Stimulated activated naive CD8-positive, alpha-beta T cell treated with anti-CD3 and anti-CD28 coated beads, Interleukin-15, Interleukin-2, amounts not matched to agents 100 U/mL and 50 U/mL, for 24 hours (primary cell): Measurements from ENCODE around the gene ERC2.
"Not testable (repeated sequence)": the region's sequence is repeated elsewhere in the genome, so short reads cannot be mapped to it uniquely, and the experiment has no call there.

ENCODE experiments used
- ATAC-seq: fragments of 150-1000 bp; cut with Tn5 transposase; one replicate; pipeline ENCODE4 v1.10.0; 2021
- DNase-seq: peaks from one replicate; pipeline ENCODE4 v3.0.0; 2021

ERC2 gene

DNA sequence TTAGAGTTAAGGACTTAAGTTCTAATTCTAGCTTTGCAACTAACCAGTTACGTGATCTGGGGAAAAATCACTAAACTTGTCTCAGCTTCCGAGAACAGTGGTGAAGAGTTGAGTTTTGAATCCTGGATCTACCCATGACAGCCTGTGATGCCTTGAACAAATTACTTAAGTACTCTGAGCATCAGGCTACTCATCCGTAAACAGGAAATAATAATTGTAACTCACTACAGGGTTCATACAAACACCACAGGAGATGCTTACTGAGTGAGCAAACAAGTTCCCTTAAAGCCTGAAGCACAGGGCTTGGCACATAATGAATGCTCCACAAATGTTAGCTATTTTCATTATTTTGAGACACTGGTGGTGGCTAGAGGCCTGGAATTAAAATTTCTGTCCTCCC lies 158.8 kb downstream of the ERC2 start:
- DNase-seq, result no peak

DNA sequence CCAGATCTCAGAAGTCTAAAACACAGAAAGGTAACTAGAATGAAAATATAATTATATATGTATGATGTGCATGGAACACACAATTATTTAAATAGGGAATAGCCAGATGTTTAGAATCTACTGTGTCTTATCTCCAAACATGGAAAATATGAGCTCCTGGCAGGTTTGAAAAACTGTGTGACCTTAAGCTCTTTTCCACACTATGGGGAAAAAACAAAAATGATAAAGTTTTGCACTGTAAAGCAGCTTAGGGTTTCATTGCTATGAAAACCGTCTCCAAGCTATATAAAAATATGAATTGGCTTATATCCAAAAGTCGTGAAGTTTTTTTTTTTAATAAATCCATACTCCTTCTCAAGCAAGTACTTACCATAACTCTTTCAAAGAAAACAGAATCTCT lies 159.8 kb downstream of the ERC2 start:
- no peak for DNase-seq
- ATAC-seq, result no peak

More for the DNA sequence above, 158.8 kb downstream of the ERC2 start:
- ATAC-seq, result no peak

DNA sequence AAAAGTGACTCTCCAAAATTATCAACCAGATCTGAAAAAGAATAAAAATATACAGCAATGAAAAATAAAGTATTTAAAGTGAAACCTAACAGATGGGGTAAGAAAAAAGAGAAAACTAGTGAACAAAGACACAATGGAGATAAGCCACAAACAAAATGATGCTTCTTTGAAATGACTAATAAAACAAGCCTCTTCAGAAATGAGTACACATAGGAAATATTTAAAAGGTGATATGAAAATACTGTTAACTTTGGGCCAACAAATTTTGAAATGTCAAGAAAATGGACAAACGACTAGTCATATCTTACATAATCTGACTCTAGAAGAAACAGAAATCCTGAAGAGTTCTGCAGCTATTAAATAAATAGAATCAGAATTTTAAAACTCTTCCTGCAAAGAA lies 164.2 kb downstream of the ERC2 start:
- ATAC-seq (no peak), DNase-seq (no peak)

DNA sequence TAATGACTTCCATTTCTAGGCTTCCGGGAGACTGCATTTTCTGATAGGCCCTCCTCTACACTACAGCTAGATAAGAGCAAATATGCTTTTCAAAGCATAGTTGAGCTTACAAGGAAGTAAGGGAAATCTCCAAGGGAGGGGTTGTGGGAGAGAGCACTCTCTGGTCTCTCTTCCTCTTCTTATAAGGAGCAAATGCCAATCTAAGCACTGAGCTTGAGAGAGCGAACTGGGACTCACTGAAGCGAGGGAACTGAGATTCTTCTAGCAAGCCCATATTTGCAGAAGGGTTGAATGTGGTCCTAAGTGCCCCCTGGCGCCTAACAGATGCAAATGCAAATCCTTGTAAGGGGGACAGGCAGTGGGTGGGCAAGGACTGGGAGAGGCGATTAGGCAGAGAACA lies 164.8 kb downstream of the ERC2 start:
- no peak for ATAC-seq
- DNase-seq, result peak; percentile 9

GRCh38 chr3:56302417-56302816 lies 165.8 kb downstream of the ERC2 start:
- no peak for ATAC-seq
- no peak for DNase-seq

GRCh38 chr3:56297281-56297840 lies 170.9 kb downstream of the ERC2 start:
- no peak for ATAC-seq
- DNase-seq, result no peak

DNA sequence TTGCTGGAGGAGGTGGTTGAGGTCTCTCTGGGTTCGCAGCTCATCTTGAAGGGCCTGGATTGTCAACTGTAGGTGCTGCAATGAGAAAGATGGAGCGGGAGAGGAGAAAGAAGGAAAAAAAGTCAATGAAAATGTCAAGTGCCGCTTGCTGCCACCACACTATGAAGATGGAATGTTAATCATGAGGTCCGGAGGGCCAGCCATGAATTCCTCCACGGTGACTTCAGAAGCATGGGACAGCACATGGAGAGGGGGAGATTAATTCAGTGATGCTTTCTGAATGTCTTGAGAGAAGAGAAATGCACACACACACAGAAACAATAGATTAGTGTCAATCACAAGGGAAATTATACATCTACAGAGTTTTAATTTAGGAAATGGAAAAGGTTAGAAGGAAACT lies 171.9 kb downstream of the ERC2 start:
- DNase-seq, result no peak
- no peak for ATAC-seq

- no peak for ATAC-seq
Observed at GRCh38 chr3:56295161-56295560, 173.1 kb downstream of the ERC2 start.

DNA sequence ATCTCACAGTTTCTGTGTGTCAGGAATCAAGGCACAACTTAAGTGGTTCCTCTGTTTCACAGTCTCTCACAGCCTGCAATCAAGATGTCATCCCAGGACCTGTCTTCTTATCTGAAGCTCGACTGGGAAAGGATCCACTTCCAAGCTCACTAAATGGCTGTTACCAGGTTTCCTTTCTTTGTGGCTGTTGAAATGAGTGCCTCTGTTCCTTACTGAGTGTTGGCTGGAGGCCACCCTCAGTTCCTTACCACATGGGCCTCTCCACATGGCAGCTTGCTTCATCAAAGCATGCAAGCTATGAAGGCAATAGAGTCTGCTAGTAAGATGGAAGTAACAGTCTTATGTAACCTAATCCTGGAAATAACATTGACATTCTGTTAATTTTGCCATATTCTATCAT lies 174.0 kb downstream of the ERC2 start:
- DNase-seq, result no peak
- no peak for ATAC-seq

More at GRCh38 chr3:56295161-56295560, 173.1 kb downstream of the ERC2 start:
- DNase-seq, result no peak

DNA sequence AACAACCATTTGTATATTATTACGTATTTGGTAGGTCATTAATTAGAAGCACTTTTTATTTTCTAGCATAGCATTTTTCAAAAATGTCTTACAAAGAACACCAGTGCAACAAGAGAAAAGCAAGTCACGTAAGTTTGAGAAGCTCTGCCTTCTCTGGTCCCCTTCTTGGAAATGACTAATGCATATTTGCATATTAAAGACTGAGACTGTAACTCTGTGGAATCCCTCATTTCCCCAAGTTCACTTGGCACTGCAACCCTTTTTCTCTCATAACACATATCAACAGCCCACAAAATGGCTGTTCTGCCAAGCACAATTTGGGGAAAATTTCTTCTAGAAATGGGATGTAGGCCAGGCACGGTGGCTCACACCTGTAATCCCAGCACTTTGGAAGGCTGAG lies 176.3 kb downstream of the ERC2 start:
- DNase-seq (no peak), ATAC-seq (peak; percentile 47)

GRCh38 chr3:56291244-56291680 lies 177.0 kb downstream of the ERC2 start:
- DNase-seq (no peak), ATAC-seq (peak; percentile 84)

DNA sequence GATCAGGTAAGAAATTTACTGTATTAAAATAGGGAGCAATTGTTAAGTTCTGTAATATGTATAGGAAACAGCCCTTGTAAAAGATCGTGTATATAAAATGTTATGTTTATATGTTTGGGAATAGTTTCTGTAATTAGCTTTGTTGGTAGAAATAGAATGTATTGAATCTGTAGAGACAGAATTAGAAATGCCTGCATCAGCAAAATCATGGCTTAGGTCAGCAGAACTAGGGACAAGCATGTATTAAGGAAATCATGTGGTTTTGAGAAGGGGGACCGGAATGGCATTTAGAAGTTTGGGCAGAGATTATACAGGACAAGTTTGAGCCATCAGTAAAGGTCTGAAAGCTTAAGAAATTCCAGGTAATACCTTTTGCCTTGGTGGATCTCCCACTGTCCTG lies 177.9 kb downstream of the ERC2 start:
- ATAC-seq, result no peak
- DNase-seq, result no peak

- no peak for DNase-seq
- no peak for ATAC-seq
Observed at GRCh38 chr3:56288258-56288657, 180.0 kb downstream of the ERC2 start.

DNA sequence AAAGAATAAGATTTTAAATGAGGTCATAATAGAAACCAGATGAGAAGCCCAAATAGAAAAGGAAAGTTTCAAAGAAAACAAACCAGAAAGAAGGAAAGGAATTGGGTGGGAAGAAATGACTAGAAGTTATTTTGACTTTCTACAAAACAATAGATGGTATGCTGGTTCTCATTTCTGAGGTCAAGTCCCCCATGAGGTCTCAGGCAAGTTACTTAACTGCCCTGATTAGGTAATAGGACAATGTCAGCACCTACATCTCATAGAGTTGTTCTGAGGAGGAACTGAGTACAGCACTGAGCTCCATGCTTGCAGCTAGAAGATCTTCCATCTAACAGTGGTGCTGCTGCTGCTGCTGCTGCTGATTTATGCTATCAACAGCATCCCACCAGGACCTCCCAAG lies 185.9 kb downstream of the ERC2 start:
- ATAC-seq, result no peak
- no peak for DNase-seq

DNA sequence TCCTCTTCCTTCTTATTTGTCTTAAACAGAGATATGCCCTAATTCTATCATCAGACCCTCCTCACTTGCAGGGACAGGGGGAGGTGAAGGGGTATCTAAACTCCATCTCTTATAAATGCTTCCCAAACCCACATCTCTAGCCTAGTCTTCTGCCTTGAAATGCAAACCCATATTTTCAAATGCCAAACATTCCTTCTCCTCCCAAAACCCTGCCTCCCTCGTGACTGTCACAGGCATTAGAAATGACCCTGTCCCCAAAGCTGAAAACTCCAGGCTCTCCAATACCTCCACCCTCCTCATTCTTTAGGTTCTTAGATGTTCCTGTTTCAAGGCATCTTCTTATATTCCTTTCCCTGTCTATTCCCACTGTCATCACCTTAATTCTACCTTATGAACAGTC lies 191.0 kb downstream of the ERC2 start:
- ATAC-seq (no peak), DNase-seq (no peak)

- ATAC-seq (no peak), DNase-seq (no peak)
Observed at GRCh38 chr3:56275120-56275519, 193.1 kb downstream of the ERC2 start.

GRCh38 chr3:56269755-56270535 lies 198.3 kb downstream of the ERC2 start:
- DNase-seq (no peak), ATAC-seq (no peak)

DNA sequence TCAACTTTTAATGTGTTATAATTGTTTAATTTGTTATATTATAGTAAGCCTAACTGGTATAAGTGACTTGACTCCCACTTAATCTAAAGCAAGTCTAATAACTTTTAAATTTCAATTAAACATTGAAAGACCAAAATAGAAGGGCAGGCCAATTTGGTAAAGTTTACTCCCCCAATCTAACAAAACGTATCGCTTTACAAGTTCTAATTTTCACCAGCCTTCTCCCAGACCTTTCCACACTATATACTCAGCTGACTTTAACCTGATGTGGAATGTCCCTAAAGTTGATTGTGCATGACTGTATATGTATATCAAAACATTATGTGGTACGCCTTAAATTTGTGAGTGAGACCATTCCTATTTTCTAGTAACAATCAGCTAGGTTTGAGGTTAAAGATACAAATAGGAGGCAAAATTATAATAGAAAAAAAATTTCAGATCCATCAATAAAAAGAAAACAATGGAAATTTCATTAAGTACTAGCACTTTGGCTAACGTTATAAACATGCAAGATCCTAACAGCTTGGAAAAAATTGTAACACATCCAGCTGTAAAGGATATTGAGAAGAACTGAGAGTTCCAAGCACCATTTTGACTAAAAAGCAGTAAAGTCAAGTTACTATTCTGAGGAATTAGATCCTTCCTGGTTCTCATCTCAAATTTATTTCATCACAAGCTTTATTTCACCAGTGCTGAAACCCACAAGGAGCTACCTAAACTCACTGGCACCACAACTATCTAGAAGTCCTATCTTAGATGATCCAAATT lies 199.5 kb downstream of the ERC2 start:
- ATAC-seq (no peak), DNase-seq (no peak)

DNA sequence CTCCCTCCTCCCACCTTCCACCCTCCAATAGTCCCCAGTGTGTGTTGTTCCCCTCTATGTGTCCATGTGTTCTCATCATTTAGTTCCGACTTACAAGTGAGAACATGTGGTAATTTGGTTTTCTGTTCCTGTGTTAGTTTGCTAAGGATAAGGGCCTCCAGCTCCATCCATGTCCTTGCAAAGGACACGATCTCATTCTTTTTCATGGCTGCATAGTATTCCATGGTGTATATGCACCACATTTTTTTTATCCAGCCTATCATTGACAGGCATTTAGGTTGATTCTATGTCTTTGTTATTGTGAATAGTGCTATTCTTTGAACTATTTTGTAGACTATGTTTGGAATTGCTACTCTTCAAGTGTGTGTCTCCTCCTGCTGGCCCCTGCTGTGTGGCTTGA lies 206.4 kb downstream of the ERC2 start:
- ATAC-seq, DNase-seq: not testable (repeated sequence)

DNA sequence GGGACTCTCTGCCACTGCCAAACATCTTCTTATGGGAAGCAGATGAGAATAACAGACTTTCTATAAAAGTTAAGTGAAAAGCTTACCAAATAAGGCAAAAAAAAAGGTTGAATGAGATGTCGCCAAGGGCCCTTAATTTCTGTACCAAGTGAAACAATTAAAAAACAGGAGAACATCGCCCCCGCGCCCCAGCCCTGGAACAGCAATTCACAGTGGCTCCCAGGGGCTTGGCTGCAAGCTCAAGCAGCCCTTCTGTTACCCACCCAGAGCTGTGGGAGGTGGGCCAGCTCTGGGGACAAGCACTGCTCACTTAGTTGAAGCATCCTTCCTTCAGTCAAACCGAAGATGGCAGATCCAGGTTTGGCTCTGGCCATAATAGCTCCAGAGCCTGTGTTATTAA lies 208.0 kb downstream of the ERC2 start:
- ATAC-seq, result no peak

GRCh38 chr3:56257826-56258225 lies 210.4 kb downstream of the ERC2 start:
- ATAC-seq (no peak), DNase-seq (no peak)

More for the DNA sequence above, 208.0 kb downstream of the ERC2 start:
- no peak for DNase-seq

- DNase-seq (no peak), ATAC-seq (no peak)
Observed at GRCh38 chr3:56254835-56255234, 213.4 kb downstream of the ERC2 start.

DNA sequence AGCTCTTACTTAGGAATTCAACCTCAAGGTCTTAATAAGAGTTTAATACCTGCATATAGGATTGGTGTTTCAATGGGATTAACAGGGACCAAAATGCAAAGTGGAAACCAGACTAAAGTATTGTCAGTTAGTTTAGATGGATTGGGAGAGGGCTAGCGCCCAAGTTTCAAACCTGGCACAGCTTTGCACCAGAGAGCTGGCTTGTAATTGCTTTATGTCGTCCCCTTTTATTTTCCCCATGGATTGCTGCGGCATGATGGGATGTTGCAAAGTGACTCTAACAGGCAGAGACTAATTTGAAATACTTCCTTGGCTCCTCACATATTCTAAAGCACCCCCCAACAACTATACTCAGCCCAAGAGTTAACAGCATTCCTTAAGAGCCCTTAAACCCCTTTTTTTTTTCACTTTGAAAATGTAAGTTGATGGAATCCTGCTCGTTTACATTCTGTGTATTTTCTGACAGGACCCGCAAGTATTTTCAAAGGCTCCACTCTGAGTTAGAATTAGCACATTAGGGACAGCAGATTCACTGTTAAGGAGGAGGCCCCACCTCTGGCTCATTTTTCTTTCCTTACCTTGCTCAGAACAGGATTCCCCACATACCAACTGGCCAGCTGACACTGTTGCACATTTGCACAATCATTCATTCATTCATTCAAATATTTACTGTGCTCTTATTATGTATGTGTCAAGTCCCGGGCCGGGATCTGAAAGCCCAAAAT lies 214.2 kb downstream of the ERC2 start:
- ATAC-seq, result no peak
- no peak for DNase-seq
